SU-DHL-6 (cell line): Measurements from ENCODE around the gene DMBT1.

Experiments used
- H2AFZ ChIP-seq: fragments of 200-600 bp; sonication (generic); 2 replicates; pipeline ENCODE4 v1.6.1; 2014; ENCODE audit warnings: low read depth, mild to moderate bottlenecking, moderate library complexity, mixed read lengths, antibody characterized with exemption, low read length; ENCODE audit not compliant: severe bottlenecking
- H3F3A ChIP-seq: fragments of 200-600 bp; shearing (Covaris generic); 2 replicates; pipeline ENCODE4 v1.6.0; 2016; ENCODE audit warnings: antibody characterized with exemption, mild to moderate bottlenecking; ENCODE audit not compliant: insufficient read depth
- H3K27ac ChIP-seq: fragments of 200-600 bp; sonication (generic); 2 replicates; pipeline ENCODE4 v1.5.1; 2016; ENCODE audit warnings: low read depth, mild to moderate bottlenecking, low read length, moderate library complexity, mixed read lengths
- H3K27me3 ChIP-seq: fragments of 200-600 bp; sonication (generic), shearing (Covaris generic); 2 replicates; pipeline ENCODE4 v1.6.0; 2014; ENCODE audit warnings: mild to moderate bottlenecking, low read length
- H3K36me3 ChIP-seq: fragments of 200-600 bp; sonication (generic); 2 replicates; pipeline ENCODE4 v1.6.1; 2014; ENCODE audit warnings: mild to moderate bottlenecking, low read length, mixed read lengths
- H3K4me2 ChIP-seq: fragments of 300-600, 200-600 bp; shearing (Covaris generic), sonication (generic); 2 replicates; pipeline ENCODE4 v1.6.0; 2014; ENCODE audit warnings: low read length, low read depth, mild to moderate bottlenecking; ENCODE audit not compliant: poor library complexity, severe bottlenecking
- H3K4me3 ChIP-seq: fragments of 200-600 bp; sonication (generic); 2 replicates; pipeline ENCODE4 v1.5.1; 2014; ENCODE audit warnings: antibody characterized with exemption, low read length, mild to moderate bottlenecking, mixed read lengths; ENCODE audit not compliant: insufficient read depth, poor library complexity, severe bottlenecking
- H3K79me2 ChIP-seq: fragments of 200-600 bp; sonication (generic); 2 replicates; pipeline ENCODE4 v1.6.1; 2014; ENCODE audit warnings: mild to moderate bottlenecking, low read length, moderate library complexity; ENCODE audit not compliant: insufficient read depth
- H3K9ac ChIP-seq: fragments of 200-600 bp; sonication (generic); 2 replicates; pipeline ENCODE4 v1.7.0; 2014; ENCODE audit warnings: mild to moderate bottlenecking, low read length
- H3K9me2 ChIP-seq: fragments of 200-600 bp; sonication (generic); replicated peaks from 2 replicates; pipeline ENCODE4 v1.6.1; 2014; ENCODE audit warnings: low read length; ENCODE audit not compliant: insufficient read depth
- H3K9me3 ChIP-seq: fragments of 200-600 bp; sonication (generic); 2 replicates; pipeline ENCODE4 v1.6.1; 2014; ENCODE audit warnings: low read length, mixed read lengths; ENCODE audit not compliant: insufficient read depth
- H4K20me1 ChIP-seq: fragments of 200-600 bp; sonication (generic); 2 replicates; pipeline ENCODE4 v1.6.1; 2014; ENCODE audit warnings: low read depth, mild to moderate bottlenecking, antibody characterized with exemption, low read length, moderate library complexity, mixed read lengths
- CTCF ChIP-seq: fragments of 200-600 bp; sonication (generic); IDR thresholded peaks from one replicate; pipeline ENCODE4 v1.5.1; 2017; ENCODE audit warnings: antibody characterized with exemption, mild to moderate bottlenecking, low read length, moderate library complexity; ENCODE audit not compliant: insufficient read depth, poor library complexity, severe bottlenecking
- EZH2phosphoT487 ChIP-seq: fragments of 200-600 bp; sonication (generic), shearing (Covaris generic); conservative IDR thresholded peaks from 2 replicates; pipeline ENCODE4 v1.6.1; 2018; ENCODE audit warnings: mild to moderate bottlenecking, antibody characterized with exemption, low read length, moderate library complexity, mixed read lengths

Gene DMBT1

GRCh38 chr10:122672655-122673054, 112.1 kb downstream of the DMBT1 start:
- no peaks in the 10 kb centered on the region for H3F3A ChIP-seq
- H4K20me1 ChIP-seq = no peaks in the 10 kb centered on the region
- H3K27ac ChIP-seq = no peak overlapping the region
- no peak overlapping the region for H2AFZ ChIP-seq
- H3K4me3 ChIP-seq = no peak overlapping the region
- no peaks in the 10 kb centered on the region for H3K9me2 ChIP-seq
- no peaks in the 10 kb centered on the region for H3K27me3 ChIP-seq
- H3K79me2 ChIP-seq = no peaks in the 10 kb centered on the region
- H3K9me3 ChIP-seq = no peaks in the 10 kb centered on the region
- no peaks in the 10 kb centered on the region for H3K36me3 ChIP-seq
- no peak overlapping the region for H3K9ac ChIP-seq
- H3K4me2 ChIP-seq = no peak overlapping the region
- TF ChIP-seq EZH2phosphoT487 (no peak), CTCF (no peak)

DNA sequence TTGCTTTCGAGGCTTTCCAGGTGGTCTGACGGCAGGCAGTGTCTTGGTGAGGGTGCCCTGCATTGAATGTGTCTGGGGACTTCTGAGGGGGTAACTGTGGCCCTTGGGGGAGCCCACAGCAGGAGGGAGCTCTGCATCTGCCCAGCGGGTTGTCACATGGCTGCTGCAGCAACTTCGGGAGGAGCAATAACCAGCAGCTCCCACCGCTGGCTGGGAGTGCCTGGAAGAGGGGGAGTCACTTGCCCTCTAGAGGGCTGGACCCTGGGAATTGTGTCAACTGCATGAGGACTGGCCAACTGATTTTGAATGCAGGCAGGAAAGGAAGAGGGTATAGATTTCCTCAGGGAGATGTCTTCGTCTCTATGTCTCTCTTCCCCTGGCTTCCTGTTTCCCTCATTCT, 112.7 kb downstream of the DMBT1 start:
- TF ChIP-seq CTCF (no peak), EZH2phosphoT487 (no peak)
- no peak overlapping the region for H3K9ac ChIP-seq
- no peaks in the 10 kb centered on the region for H3K9me3 ChIP-seq
- no peak overlapping the region for H3K27ac ChIP-seq
- H4K20me1 ChIP-seq = no peaks in the 10 kb centered on the region
- H3K36me3 ChIP-seq = no peaks in the 10 kb centered on the region
- H2AFZ ChIP-seq = no peak overlapping the region
- no peaks in the 10 kb centered on the region for H3F3A ChIP-seq
- no peaks in the 10 kb centered on the region for H3K27me3 ChIP-seq
- H3K79me2 ChIP-seq = no peaks in the 10 kb centered on the region
- no peak overlapping the region for H3K4me2 ChIP-seq
- H3K9me2 ChIP-seq = no peaks in the 10 kb centered on the region
- no peak overlapping the region for H3K4me3 ChIP-seq

DNA sequence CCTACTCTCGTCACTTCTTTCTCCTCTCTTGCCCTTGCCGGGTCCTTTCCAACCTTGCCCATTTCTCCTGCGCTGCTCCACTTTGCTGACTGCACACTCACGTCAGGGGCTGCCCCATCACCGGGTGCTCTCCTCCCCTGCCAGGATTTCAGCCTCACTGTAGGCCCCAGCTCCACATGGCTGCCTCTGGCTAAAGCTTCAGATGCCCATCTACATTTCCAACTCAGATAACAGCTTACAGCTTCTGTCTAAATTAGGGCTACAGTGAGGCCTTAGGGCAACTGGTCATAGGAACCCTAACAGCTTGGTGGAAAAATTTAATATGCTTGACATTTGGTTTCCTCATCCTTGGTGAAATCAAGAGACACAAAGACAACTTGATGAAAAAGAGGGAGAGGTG, 113.2 kb downstream of the DMBT1 start:
- H3K79me2 ChIP-seq = no peaks in the 10 kb centered on the region
- H3K27ac ChIP-seq = no peak overlapping the region
- no peak overlapping the region for H3K9ac ChIP-seq
- no peak overlapping the region for H3K4me2 ChIP-seq
- no peak for TF ChIP-seq EZH2phosphoT487
- TF ChIP-seq CTCF = no peak
- no peaks in the 10 kb centered on the region for H3K27me3 ChIP-seq
- H3K9me2 ChIP-seq = no peaks in the 10 kb centered on the region
- H4K20me1 ChIP-seq = no peaks in the 10 kb centered on the region
- no peaks in the 10 kb centered on the region for H3K36me3 ChIP-seq
- no peak overlapping the region for H2AFZ ChIP-seq
- H3K4me3 ChIP-seq = no peak overlapping the region
- no peaks in the 10 kb centered on the region for H3K9me3 ChIP-seq
- no peaks in the 10 kb centered on the region for H3F3A ChIP-seq

- Histone ChIP-seq H3K4me2 (no peak overlapping the region), H3F3A (no peaks in the 10 kb centered on the region), H3K36me3 (no peaks in the 10 kb centered on the region), H2AFZ (no peak overlapping the region), H3K9me3 (no peaks in the 10 kb centered on the region), H3K27ac (no peak overlapping the region), H3K9me2 (no peaks in the 10 kb centered on the region), H3K4me3 (no peak overlapping the region), H3K9ac (no peak overlapping the region), H3K79me2 (no peaks in the 10 kb centered on the region), H4K20me1 (no peaks in the 10 kb centered on the region), H3K27me3 (no peaks in the 10 kb centered on the region)
- TF ChIP-seq CTCF (no peak), EZH2phosphoT487 (no peak)
These were observed 114.2 kb downstream of the DMBT1 start for GRCh38 chr10:122674781-122675180.
